ENCODE results near the gene OXSR1. TPM values are rescaled to one million over a fixed set of nuclear protein-coding genes. Genes with fewer than 3 reads are reported as not detected.
"Not testable (repeated sequence)": the region's sequence is repeated elsewhere in the genome, so short reads cannot be mapped to it uniquely, and the experiment has no call there.

OXSR1 gene
- total RNA-seq, 6 experiments from 2014 or later = 48.5 to 54.3 (median 51.5) TPM

DNA sequence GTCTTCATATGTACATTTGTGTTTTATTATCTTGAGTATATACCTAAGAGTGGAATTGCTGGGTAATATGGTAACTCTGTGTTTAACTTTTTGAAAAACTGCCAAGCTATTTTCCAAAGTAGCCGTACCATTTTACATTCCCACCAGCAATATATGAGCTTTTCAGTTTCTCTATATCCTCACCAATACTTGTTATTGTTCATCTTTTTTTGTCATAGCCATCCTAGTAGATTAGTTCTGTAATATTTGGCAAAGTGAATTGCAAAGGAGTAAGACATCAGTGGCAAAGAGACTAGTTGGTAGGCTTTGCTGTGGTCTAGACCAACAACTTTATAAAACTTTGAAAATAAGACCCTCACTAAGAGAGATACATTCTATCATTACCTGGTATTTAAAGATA lies 21.4 kb downstream of the OXSR1 start:
- Mint-ChIP-seq H3K36me3 (ENCODE audit: low read depth) (peaks cover 25% of the 10 kb centered on the region), H3K27ac (no peak overlapping the region)

GRCh38 chr3:38190481-38190881 lies 25.1 kb downstream of the OXSR1 start:
- no peak for DNase-seq
- H3K4me3 Mint-ChIP-seq = no peak overlapping the region
- no peak for TF ChIP-seq CTCF (IDR thresholded peaks at IDR 0.05)
- peaks cover 27% of the 10 kb centered on the region for H3K36me3 Mint-ChIP-seq (ENCODE audit: low read depth)
- no peaks in the 10 kb centered on the region for H3K9me3 Mint-ChIP-seq
- H3K27ac Mint-ChIP-seq = peak overlapping the region; percentile 41; the same call in 1 of the 2 replicates
- no peaks in the 10 kb centered on the region for H3K27me3 Mint-ChIP-seq (ENCODE audit: insufficient read depth)
- H3K4me1 Mint-ChIP-seq (ENCODE audit: low read depth) = peaks cover 14% of the 10 kb centered on the region; the same call in 1 of the 2 replicates

More for the DNA sequence above, 21.4 kb downstream of the OXSR1 start:
- Mint-ChIP-seq H3K9me3 (no peaks in the 10 kb centered on the region), H3K4me1 (ENCODE audit: low read depth) (0 out of 2 replicates have a peak, but pooled peaks cover 7% of the 10 kb centered on the region), H3K27me3 (ENCODE audit: insufficient read depth) (no peaks in the 10 kb centered on the region), H3K4me3 (no peak overlapping the region)
- no peak for TF ChIP-seq CTCF (IDR thresholded peaks at IDR 0.05)
- no peak for DNase-seq

DNA sequence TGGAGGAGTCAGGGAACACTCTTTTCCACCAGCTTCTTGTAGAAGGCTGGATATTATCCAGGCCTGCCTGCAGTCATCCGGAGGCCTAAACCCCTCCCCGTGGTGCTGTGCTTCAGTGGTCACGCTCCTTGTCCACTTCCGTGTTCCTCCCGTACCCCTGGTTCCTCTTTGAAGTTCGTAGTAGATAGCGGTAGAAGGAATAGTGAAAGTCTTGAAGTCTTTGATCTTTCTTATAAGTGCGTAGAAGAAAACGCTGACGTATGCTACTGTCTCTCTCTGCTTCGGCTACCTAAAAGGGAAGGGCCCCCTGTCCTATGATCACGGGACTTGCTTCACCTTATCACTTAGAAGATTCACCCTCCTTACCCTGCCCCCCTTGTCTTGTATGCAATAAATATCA lies 37.6 kb downstream of the OXSR1 start:
- H3K4me1 Mint-ChIP-seq (ENCODE audit: low read depth) = peaks cover 26% of the 10 kb centered on the region
- not testable (repeated sequence) for H3K27me3 Mint-ChIP-seq (ENCODE audit: insufficient read depth); H3K27ac Mint-ChIP-seq; H3K4me3 Mint-ChIP-seq; DNase-seq; H3K9me3 Mint-ChIP-seq
- H3K36me3 Mint-ChIP-seq (ENCODE audit: low read depth) = peaks cover 49% of the 10 kb centered on the region

GRCh38 chr3:38203690-38204089 lies 38.4 kb downstream of the OXSR1 start:
- Mint-ChIP-seq H3K27ac (no peak overlapping the region), H3K9me3 (no peaks in the 10 kb centered on the region), H3K4me3 (no peak overlapping the region), H3K36me3 (ENCODE audit: low read depth) (peaks cover 46% of the 10 kb centered on the region), H3K4me1 (ENCODE audit: low read depth) (peaks cover 23% of the 10 kb centered on the region; the same call in 1 of the 2 replicates), H3K27me3 (ENCODE audit: insufficient read depth) (no peaks in the 10 kb centered on the region; the same call in 1 of the 2 replicates)
- DNase-seq = no peak
- TF ChIP-seq CTCF (IDR thresholded peaks at IDR 0.05) = no peak

GRCh38 chr3:38204599-38205471 lies 39.5 kb downstream of the OXSR1 start:
- TF ChIP-seq CTCF (IDR thresholded peaks at IDR 0.05) = no peak
- Mint-ChIP-seq H3K4me1 (ENCODE audit: low read depth) (peaks cover 24% of the 10 kb centered on the region; the same call in 1 of the 2 replicates), H3K27me3 (ENCODE audit: insufficient read depth) (no peaks in the 10 kb centered on the region; the same call in 1 of the 2 replicates), H3K4me3 (no peak overlapping the region), H3K36me3 (ENCODE audit: low read depth) (peaks cover 39% of the 10 kb centered on the region), H3K27ac (no peak overlapping the region), H3K9me3 (no peaks in the 10 kb centered on the region)
- no peak for DNase-seq

GRCh38 chr3:38205472-38205805 lies 40.1 kb downstream of the OXSR1 start:
- DNase-seq = no peak
- no peaks in the 10 kb centered on the region for H3K9me3 Mint-ChIP-seq
- H3K36me3 Mint-ChIP-seq (ENCODE audit: low read depth) = peaks cover 33% of the 10 kb centered on the region
- no peak overlapping the region for H3K4me3 Mint-ChIP-seq
- no peak overlapping the region for H3K27ac Mint-ChIP-seq
- H3K27me3 Mint-ChIP-seq (ENCODE audit: insufficient read depth) = peaks cover 2% of the 10 kb centered on the region
- H3K4me1 Mint-ChIP-seq (ENCODE audit: low read depth) = peaks cover 25% of the 10 kb centered on the region
- TF ChIP-seq CTCF (IDR thresholded peaks at IDR 0.05) = no peak

All from HFFc6 (cell line).